ENCODE measurements around the gene CHD6. TPM values are rescaled to one million over a fixed set of nuclear protein-coding genes. Genes with fewer than 3 reads are reported as not detected.

CHD6 gene
- total and polyA plus RNA-seq, 2 experiments from 2014 or later = 41.0 to 158 TPM

GRCh38 chr20:41476446-41476845 is 141.7 kb downstream of the CHD6 start:
- TF ChIP-seq JUNB (IDR thresholded peaks at IDR 0.05; ENCODE audit: unreplicated experiment) = no peak
- TF ChIP-seq EZH2 (IDR thresholded peaks at IDR 0.05; ENCODE audit: low read depth, unreplicated experiment) = no peak
- no peak for TF ChIP-seq POLR2AphosphoS5 (IDR thresholded peaks at IDR 0.05; ENCODE audit: low read depth)
- TF ChIP-seq, protein P1, sequence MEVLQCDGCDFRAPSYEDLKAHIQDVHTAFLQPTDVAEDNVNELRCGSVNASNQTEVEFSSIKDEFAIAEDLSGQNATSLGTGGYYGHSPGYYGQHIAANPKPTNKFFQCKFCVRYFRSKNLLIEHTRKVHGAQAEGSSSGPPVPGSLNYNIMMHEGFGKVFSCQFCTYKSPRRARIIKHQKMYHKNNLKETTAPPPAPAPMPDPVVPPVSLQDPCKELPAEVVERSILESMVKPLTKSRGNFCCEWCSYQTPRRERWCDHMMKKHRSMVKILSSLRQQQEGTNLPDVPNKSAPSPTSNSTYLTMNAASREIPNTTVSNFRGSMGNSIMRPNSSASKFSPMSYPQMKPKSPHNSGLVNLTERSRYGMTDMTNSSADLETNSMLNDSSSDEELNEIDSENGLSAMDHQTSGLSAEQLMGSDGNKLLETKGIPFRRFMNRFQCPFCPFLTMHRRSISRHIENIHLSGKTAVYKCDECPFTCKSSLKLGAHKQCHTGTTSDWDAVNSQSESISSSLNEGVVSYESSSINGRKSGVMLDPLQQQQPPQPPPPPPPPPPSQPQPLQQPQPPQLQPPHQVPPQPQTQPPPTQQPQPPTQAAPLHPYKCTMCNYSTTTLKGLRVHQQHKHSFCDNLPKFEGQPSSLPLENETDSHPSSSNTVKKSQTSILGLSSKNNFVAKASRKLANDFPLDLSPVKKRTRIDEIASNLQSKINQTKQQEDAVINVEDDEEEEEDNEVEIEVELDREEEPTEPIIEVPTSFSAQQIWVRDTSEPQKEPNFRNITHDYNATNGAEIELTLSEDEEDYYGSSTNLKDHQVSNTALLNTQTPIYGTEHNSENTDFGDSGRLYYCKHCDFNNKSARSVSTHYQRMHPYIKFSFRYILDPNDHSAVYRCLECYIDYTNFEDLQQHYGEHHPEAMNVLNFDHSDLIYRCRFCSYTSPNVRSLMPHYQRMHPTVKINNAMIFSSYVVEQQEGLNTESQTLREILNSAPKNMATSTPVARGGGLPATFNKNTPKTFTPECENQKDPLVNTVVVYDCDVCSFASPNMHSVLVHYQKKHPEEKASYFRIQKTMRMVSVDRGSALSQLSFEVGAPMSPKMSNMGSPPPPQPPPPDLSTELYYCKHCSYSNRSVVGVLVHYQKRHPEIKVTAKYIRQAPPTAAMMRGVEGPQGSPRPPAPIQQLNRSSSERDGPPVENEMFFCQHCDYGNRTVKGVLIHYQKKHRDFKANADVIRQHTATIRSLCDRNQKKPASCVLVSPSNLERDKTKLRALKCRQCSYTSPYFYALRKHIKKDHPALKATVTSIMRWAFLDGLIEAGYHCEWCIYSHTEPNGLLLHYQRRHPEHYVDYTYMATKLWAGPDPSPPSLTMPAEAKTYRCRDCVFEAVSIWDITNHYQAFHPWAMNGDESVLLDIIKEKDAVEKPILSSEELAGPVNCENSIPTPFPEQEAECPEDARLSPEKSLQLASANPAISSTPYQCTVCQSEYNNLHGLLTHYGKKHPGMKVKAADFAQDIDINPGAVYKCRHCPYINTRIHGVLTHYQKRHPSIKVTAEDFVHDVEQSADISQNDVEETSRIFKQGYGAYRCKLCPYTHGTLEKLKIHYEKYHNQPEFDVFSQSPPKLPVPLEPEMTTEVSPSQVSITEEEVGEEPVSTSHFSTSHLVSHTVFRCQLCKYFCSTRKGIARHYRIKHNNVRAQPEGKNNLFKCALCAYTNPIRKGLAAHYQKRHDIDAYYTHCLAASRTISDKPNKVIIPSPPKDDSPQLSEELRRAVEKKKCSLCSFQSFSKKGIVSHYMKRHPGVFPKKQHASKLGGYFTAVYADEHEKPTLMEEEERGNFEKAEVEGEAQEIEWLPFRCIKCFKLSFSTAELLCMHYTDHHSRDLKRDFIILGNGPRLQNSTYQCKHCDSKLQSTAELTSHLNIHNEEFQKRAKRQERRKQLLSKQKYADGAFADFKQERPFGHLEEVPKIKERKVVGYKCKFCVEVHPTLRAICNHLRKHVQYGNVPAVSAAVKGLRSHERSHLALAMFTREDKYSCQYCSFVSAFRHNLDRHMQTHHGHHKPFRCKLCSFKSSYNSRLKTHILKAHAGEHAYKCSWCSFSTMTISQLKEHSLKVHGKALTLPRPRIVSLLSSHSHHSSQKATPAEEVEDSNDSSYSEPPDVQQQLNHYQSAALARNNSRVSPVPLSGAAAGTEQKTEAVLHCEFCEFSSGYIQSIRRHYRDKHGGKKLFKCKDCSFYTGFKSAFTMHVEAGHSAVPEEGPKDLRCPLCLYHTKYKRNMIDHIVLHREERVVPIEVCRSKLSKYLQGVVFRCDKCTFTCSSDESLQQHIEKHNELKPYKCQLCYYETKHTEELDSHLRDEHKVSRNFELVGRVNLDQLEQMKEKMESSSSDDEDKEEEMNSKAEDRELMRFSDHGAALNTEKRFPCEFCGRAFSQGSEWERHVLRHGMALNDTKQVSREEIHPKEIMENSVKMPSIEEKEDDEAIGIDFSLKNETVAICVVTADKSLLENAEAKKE (CRISPR knock-in tag; IDR thresholded peaks at IDR 0.05) = no peak
- TF ChIP-seq ZNF331 (CRISPR knock-in tag; IDR thresholded peaks at IDR 0.05; ENCODE audit: low read depth) = no peak
- TF ChIP-seq STAT1 (IDR thresholded peaks at IDR 0.05; ENCODE audit: unreplicated experiment) = no peak
- no peak for TF ChIP-seq EZH2phosphoT487 (IDR thresholded peaks at IDR 0.05; ENCODE audit: unreplicated experiment)
- TF ChIP-seq CREB1 (CRISPR knock-in tag; IDR thresholded peaks at IDR 0.05; ENCODE audit: low read depth) = no peak
- TF ChIP-seq, protein P2, sequence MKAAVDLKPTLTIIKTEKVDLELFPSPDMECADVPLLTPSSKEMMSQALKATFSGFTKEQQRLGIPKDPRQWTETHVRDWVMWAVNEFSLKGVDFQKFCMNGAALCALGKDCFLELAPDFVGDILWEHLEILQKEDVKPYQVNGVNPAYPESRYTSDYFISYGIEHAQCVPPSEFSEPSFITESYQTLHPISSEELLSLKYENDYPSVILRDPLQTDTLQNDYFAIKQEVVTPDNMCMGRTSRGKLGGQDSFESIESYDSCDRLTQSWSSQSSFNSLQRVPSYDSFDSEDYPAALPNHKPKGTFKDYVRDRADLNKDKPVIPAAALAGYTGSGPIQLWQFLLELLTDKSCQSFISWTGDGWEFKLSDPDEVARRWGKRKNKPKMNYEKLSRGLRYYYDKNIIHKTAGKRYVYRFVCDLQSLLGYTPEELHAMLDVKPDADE (IDR thresholded peaks at IDR 0.05) = no peak
- no peak for TF ChIP-seq NANOG (IDR thresholded peaks at IDR 0.05; ENCODE audit: borderline replicate concordance)
- TF ChIP-seq ZNF114 (CRISPR knock-in tag; IDR thresholded peaks at IDR 0.05) = no peak
- TF ChIP-seq, protein P3, sequence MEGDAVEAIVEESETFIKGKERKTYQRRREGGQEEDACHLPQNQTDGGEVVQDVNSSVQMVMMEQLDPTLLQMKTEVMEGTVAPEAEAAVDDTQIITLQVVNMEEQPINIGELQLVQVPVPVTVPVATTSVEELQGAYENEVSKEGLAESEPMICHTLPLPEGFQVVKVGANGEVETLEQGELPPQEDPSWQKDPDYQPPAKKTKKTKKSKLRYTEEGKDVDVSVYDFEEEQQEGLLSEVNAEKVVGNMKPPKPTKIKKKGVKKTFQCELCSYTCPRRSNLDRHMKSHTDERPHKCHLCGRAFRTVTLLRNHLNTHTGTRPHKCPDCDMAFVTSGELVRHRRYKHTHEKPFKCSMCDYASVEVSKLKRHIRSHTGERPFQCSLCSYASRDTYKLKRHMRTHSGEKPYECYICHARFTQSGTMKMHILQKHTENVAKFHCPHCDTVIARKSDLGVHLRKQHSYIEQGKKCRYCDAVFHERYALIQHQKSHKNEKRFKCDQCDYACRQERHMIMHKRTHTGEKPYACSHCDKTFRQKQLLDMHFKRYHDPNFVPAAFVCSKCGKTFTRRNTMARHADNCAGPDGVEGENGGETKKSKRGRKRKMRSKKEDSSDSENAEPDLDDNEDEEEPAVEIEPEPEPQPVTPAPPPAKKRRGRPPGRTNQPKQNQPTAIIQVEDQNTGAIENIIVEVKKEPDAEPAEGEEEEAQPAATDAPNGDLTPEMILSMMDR (conservative IDR thresholded peaks at IDR 0.05; ENCODE audit: low read depth in 2 of 2) = no peak
- TF ChIP-seq, protein P4, sequence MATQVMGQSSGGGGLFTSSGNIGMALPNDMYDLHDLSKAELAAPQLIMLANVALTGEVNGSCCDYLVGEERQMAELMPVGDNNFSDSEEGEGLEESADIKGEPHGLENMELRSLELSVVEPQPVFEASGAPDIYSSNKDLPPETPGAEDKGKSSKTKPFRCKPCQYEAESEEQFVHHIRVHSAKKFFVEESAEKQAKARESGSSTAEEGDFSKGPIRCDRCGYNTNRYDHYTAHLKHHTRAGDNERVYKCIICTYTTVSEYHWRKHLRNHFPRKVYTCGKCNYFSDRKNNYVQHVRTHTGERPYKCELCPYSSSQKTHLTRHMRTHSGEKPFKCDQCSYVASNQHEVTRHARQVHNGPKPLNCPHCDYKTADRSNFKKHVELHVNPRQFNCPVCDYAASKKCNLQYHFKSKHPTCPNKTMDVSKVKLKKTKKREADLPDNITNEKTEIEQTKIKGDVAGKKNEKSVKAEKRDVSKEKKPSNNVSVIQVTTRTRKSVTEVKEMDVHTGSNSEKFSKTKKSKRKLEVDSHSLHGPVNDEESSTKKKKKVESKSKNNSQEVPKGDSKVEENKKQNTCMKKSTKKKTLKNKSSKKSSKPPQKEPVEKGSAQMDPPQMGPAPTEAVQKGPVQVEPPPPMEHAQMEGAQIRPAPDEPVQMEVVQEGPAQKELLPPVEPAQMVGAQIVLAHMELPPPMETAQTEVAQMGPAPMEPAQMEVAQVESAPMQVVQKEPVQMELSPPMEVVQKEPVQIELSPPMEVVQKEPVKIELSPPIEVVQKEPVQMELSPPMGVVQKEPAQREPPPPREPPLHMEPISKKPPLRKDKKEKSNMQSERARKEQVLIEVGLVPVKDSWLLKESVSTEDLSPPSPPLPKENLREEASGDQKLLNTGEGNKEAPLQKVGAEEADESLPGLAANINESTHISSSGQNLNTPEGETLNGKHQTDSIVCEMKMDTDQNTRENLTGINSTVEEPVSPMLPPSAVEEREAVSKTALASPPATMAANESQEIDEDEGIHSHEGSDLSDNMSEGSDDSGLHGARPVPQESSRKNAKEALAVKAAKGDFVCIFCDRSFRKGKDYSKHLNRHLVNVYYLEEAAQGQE (IDR thresholded peaks at IDR 0.05; ENCODE audit: unreplicated experiment) = no peak
- DNase-seq (ENCODE audit: low spot score) (no peak), ATAC-seq (no peak)
- Mint-ChIP-seq H3K27me3 (ENCODE audit: insufficient read depth, low read depth, poor library complexity) (peaks cover 3% of the 10 kb centered on the region), H3K4me3 (no peak overlapping the region), H3K36me3 (ENCODE audit: low read depth) (peaks cover 10% of the 10 kb centered on the region), H3K27ac (no peak overlapping the region), H3K9me3 (no peaks in the 10 kb centered on the region), H3K4me1 (peaks cover 5% of the 10 kb centered on the region; the same call in 2 of the 3 replicates)
- Histone ChIP-seq H3K27me3 (ENCODE audit: insufficient read depth) (no peaks in the 10 kb centered on the region), H2AFZ (no peak overlapping the region), H3K4me2 (no peak overlapping the region), H3K36me3 (ENCODE audit: insufficient read depth) (no peaks in the 10 kb centered on the region), H4K20me1 (replicated peaks; ENCODE audit: insufficient read depth) (no peaks in the 10 kb centered on the region), H3K27ac (ENCODE audit: low read depth) (no peak overlapping the region), H3K79me2 (replicated peaks; ENCODE audit: insufficient read depth) (no peaks in the 10 kb centered on the region; the same call in 1 of the 2 replicates), H3K4me3 (no peak overlapping the region), H3K4me1 (ENCODE audit: insufficient read depth) (no peaks in the 10 kb centered on the region), H3K9me2 (ENCODE audit: insufficient read depth) (no peaks in the 10 kb centered on the region), H3F3A (replicated peaks; ENCODE audit: low read depth) (no peaks in the 10 kb centered on the region)
